Measurements from ENCODE around the gene OR52E1.

OR52E1 gene

GRCh38 chr11:5118893-5119292 lies 49.5 kb downstream of the OR52E1 start:
- DNase-seq, result no peak
